CD8-positive, alpha-beta memory T cell (primary cell): ENCODE data around the gene FZR1. TPM values are rescaled to one million over a fixed set of nuclear protein-coding genes. Genes with fewer than 3 reads are reported as not detected.

Source experiments
- CTCF ChIA-PET: fragments of 350-600 bp; sonication (Branson Sonifier 250); formaldehyde crosslinking; loops from one replicate; lab custom pipeline; 2021; ENCODE audit warnings: antibody characterized with exemption; lab: Charles Lee
- POLR2A ChIA-PET: fragments of 350-600 bp; sonication (Branson Sonifier 250); formaldehyde crosslinking; loops from one replicate; lab custom pipeline; 2021; ENCODE audit warnings: antibody characterized with exemption; lab: Charles Lee
- DNase-seq, 5 donors: peaks; one replicate each; pipeline versions ENCODE4 v3.0.0 to v3.0.0-alpha.2; 2020 to 2022; ENCODE audit warnings: mixed read lengths in 1 of 5
- H3K27ac ChIP-seq: one replicate; pipeline ENCODE4 v1.7.0; 2013; ENCODE audit warnings: low read depth, mild to moderate bottlenecking, low read length, moderate library complexity
- H3K27me3 ChIP-seq: 2 replicates; pipeline ENCODE4 v1.7.0; 2013; ENCODE audit warnings: low read length, mild to moderate bottlenecking; ENCODE audit not compliant: insufficient read depth, poor library complexity, severe bottlenecking
- H3K36me3 ChIP-seq: 2 replicates; pipeline ENCODE4 v1.7.0; 2013; ENCODE audit warnings: mild to moderate bottlenecking, low read length, moderate library complexity; ENCODE audit not compliant: insufficient read depth
- H3K4me1 ChIP-seq: 2 replicates; pipeline ENCODE4 v1.7.0; 2013; ENCODE audit warnings: mild to moderate bottlenecking, low read length, moderate library complexity; ENCODE audit not compliant: insufficient read depth
- H3K4me3 ChIP-seq: 2 replicates; pipeline ENCODE4 v1.7.0; 2013; ENCODE audit warnings: mild to moderate bottlenecking, low read length
- H3K9me3 ChIP-seq: 2 replicates; pipeline ENCODE4 v1.7.0; 2013; ENCODE audit warnings: mild to moderate bottlenecking, low read length
- H3K27ac Mint-ChIP-seq, 8 donors: one replicate each; pipeline ENCODE4 v1.8.0; 2020 to 2021; ENCODE audit warnings: mixed read lengths in 8 of 8, mild to moderate bottlenecking in 6 of 8, inconsistent platforms in 3 of 8, moderate library complexity in 3 of 8
- H3K27me3 Mint-ChIP-seq, 2 donors: one replicate each; pipeline ENCODE4 v1.8.0; 2020 to 2021; ENCODE audit warnings: mixed read lengths in 2 of 2, mild to moderate bottlenecking in 1 of 2, moderate library complexity in 1 of 2
- H3K36me3 Mint-ChIP-seq, 3 donors: one replicate each; pipeline ENCODE4 v1.8.0; 2020 to 2021; ENCODE audit warnings: mixed read lengths in 3 of 3, inconsistent platforms in 1 of 3, mild to moderate bottlenecking in 1 of 3
- H3K4me1 Mint-ChIP-seq, 3 donors: one replicate each; pipeline ENCODE4 v1.8.0; 2020 to 2021; ENCODE audit warnings: mixed read lengths in 3 of 3, inconsistent platforms in 1 of 3, mild to moderate bottlenecking in 1 of 3
- H3K4me3 Mint-ChIP-seq, 7 donors: one replicate each; pipeline ENCODE4 v1.8.0; 2020 to 2021; ENCODE audit warnings: mixed read lengths in 7 of 7, mild to moderate bottlenecking in 6 of 7, moderate library complexity in 4 of 7, inconsistent platforms in 2 of 7
- H3K9me3 Mint-ChIP-seq, 5 donors: one replicate each; pipeline ENCODE4 v1.8.0; 2020 to 2022; ENCODE audit warnings: mixed read lengths in 5 of 5, mild to moderate bottlenecking in 3 of 5, moderate library complexity in 2 of 5, inconsistent platforms in 1 of 5
- polyA plus RNA-seq: library from polyadenylated mRNA; unstranded; fragments of 300-500 nt; fragmentation: Illumina TruSeq; gene quantifications from one replicate; pipeline ENCODE4 v1.2.3, GENCODE V29; 2021
- total RNA-seq, 2 experiments: library from RNA; stranded (reverse); gene quantifications; one replicate each; pipeline ENCODE4 v1.2.3, GENCODE V29; 2021

FZR1 gene
- total and polyA plus RNA-seq, 3 experiments from 2014 or later, result 14.4 to 36.9 (median 36.7) TPM

DNA sequence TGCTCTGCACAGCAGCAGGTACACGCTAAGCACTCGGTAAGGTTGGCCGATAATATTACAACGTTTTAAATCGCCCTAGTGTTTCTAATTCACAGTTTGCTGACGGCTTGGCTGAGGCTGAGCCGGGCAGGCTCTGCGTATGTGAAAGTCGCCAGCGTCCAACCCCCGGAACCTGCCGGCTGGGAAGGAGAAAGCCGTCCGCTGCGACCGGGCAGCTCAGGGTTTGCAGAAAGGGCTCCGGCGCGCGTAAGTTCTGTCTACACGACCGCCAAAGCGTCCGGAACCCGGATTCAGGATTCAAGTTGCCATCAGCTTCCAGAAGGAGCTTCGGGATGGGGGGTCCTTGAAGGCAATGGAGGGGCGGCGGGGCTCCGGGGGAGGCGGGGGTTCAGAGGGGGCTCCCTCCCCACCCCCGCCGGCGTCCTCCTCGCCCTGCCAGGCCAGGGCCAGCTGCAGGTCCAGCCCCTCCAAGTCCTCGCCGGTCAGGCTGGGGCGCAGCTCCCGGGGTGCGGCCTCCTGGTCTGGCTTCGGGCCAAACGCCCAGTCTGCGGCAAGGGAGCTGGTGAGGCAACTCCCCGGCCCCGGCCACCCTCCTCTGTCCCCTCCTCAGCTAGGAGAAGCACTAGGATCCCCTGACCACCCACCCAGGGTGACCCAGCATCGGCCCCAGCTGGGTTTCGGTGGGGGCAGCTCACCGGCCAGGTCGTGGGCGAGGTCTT, 23.4 kb upstream of the FZR1 start:
- Mint-ChIP-seq H3K9me3 (no peaks in the 10 kb centered on the region), H3K27me3 (peaks cover 0 to 4% of the 10 kb centered on the region in 2 donors), H3K4me1 (peaks cover 10 to 16% (median 12%) of the 10 kb centered on the region in 3 donors), H3K27ac (no peak overlapping the region), H3K36me3 (peaks cover 0 to 2% (median 0%) of the 10 kb centered on the region in 3 donors), H3K4me3 (no peak overlapping the region)
- no peaks in the 10 kb centered on the region for H3K27me3 ChIP-seq
- H3K9me3 ChIP-seq, result no peaks in the 10 kb centered on the region
- H3K4me1 ChIP-seq, result peaks cover 9% of the 10 kb centered on the region
- no peak overlapping the region for H3K4me3 ChIP-seq
- CTCF ChIA-PET, result no interaction called here
- no peak for DNase-seq
- POLR2A ChIA-PET, result no interaction called here
- no peak overlapping the region for H3K27ac ChIP-seq
- no peaks in the 10 kb centered on the region for H3K36me3 ChIP-seq

DNA sequence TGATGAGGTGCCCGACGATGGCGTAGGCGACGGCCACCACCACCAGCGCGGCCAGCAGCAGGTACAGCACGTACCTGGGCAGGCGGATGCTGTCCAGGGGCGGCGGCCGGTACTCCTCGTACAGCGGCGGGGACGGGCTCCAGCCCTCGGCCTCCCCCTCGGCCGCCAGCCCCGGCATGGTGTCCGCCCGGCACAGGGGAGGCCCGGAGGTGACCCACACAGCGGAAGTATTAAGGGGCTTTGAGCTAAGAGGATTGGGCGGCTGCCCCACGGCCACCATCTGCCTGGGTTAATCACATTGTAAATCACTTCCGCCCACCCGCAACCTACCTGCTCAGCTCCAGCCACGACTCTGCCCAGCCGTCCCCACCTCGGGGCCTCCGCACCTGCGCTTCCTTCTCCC, 22.9 kb upstream of the FZR1 start, which contains the start of gene SMIM44:
SMIM44 (minus strand) TSS at position 216 of the 403 bp plus-strand sequence; CDS start at position 178, 38 bp downstream.
- Histone ChIP-seq H3K4me3 (no peak within 1 kb of the TSS), H3K36me3 (no peaks in the 10 kb centered on the region), H3K27ac (no peak within 1 kb of the TSS), H3K27me3 (no peaks in the 10 kb centered on the region), H3K9me3 (no peaks in the 10 kb centered on the region), H3K4me1 (peaks cover 9% of the 10 kb centered on the region)
- DNase-seq, result no peak
- H3K4me3 Mint-ChIP-seq, result no peak within 1 kb of the TSS
- ChIA-PET CTCF (interaction anchor here (0.8 kb wide), 1 partner anchor 11 kb away, joined by 3 read pairs; no protein-coding TSS in a partner anchor), POLR2A (no interaction called here)
- H3K27ac Mint-ChIP-seq, result peak within 1 kb of the TSS in 1 of 8 donors; percentile 91
- H3K9me3 Mint-ChIP-seq, result no peaks in the 10 kb centered on the region
- H3K4me1 Mint-ChIP-seq, result peaks cover 6 to 11% (median 9%) of the 10 kb centered on the region in 3 donors
- H3K36me3 Mint-ChIP-seq, result peaks cover 0 to 5% (median 2%) of the 10 kb centered on the region in 3 donors
- H3K27me3 Mint-ChIP-seq, result peaks cover 0 to 4% of the 10 kb centered on the region in 2 donors

DNA sequence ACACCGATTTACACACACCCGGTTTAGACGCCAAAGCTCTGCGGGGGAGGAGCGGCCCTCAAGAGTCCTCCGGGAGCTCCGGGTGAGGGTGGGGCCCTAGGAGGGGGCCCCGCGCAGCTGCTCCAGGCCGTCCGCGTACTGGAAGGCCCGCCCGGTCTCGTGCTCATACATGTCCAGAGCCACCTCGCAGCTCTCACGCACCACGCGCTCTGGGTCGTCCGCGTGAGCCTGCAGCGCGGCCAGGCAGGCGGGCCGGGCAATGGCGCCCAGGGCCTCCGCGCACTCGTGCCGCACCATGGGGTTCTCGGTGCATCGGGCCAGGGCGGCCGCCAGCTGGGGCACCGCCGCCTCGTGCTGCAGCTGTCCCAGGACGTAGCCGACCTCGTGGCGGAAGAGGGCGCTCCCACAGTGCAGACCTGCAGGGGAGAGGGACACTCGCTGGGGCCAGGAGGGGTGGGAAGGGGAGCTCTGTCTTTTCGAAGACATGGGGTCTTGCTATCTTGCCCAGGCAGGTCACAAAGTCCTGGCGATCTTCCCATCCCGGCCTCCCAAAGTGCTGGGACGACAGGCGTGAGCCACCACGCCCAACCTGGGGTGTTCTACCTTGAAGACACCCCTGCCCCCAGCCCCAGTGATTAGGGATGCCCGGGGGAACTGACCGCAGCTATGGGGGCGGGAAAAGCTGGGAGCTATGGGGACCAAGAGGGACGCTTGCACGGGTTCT, 14.6 kb upstream of the FZR1 start:
- H3K9me3 Mint-ChIP-seq, result no peaks in the 10 kb centered on the region
- no peaks in the 10 kb centered on the region for H3K4me1 Mint-ChIP-seq
- no peak overlapping the region for H3K4me3 Mint-ChIP-seq
- Histone ChIP-seq H3K27ac (no peak overlapping the region), H3K4me1 (no peaks in the 10 kb centered on the region), H3K36me3 (no peaks in the 10 kb centered on the region), H3K4me3 (no peak overlapping the region), H3K9me3 (no peaks in the 10 kb centered on the region), H3K27me3 (no peaks in the 10 kb centered on the region)
- POLR2A ChIA-PET, result no interaction called here
- CTCF ChIA-PET, result interaction anchor here (1.3 to 1.5 kb wide), 2 partner anchors 9 to 165 kb away, joined by 3 read pairs; partner anchors contain the start of gene DOHH
- peaks cover 0 to 48% (median 4%) of the 10 kb centered on the region in 3 donors for H3K36me3 Mint-ChIP-seq
- no peak overlapping the region for H3K27ac Mint-ChIP-seq
- no peaks in the 10 kb centered on the region for H3K27me3 Mint-ChIP-seq
- DNase-seq, result peak in 1 of 5 donors; percentile 47

DNA sequence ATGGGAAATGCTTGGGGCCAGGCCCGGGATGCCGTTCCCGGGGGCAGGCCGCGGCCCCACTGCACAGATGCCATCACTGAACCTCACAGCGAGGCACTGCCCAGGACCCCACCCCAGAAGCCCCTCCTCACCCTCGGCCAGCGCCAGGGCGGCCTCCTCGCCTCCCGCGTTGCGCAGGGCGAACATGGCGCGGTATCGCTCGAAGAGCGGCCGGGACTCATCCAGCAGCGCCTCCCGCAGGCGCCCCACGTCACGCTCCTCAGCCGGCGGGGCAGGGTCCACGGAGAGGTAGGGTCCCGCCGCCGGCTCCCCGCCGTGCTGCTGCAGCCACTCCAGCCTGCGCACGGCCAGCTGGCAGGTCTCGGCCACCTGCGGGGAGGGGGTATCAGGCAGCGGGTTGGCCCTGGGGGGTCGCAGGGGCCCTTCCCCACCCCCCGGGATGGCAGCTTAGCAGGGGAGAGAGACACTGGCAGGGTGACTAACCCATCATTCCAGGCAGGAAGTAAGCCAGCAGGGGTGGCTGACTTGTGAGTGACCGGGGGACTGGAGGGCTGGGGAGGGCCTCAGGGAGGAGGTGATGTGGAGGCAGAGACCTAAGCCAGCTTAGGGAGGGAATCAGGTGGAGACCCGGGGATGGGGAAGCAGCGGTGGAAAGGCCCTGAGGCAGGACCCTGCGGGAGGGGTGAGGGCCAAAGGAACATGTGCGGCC, 13.8 kb upstream of the FZR1 start:
- H3K36me3 ChIP-seq, result no peaks in the 10 kb centered on the region

DNA sequence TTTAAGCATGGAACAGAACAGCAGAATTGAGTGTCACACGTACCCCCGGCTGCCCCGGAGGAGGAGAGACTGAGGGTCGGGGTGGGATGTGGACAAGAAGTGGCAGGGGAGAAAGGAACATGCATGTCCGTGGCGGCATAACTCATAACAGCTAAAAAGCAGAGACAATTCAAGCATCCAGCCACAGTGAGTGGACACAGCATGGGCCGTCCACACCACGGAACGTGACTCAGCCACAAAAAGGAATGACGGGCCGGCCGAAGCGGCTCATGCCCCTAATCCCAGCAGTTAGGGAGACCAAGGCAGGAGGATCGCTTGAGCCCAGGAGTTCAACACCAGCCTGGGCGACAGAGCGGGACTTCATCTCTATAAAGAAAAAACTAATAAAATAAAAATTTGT, 13.2 kb upstream of the FZR1 start:
- POLR2A ChIA-PET, result no interaction called here
- no peaks in the 10 kb centered on the region for H3K27me3 Mint-ChIP-seq
- no peak overlapping the region for H3K27ac ChIP-seq
- DNase-seq, result no peak
- H3K9me3 Mint-ChIP-seq, result no peaks in the 10 kb centered on the region
- no peak overlapping the region for H3K27ac Mint-ChIP-seq
- CTCF ChIA-PET, result no interaction called here
- H3K36me3 ChIP-seq, result no peaks in the 10 kb centered on the region
- H3K4me3 ChIP-seq, result no peak overlapping the region
- peaks cover 4 to 6% (median 5%) of the 10 kb centered on the region in 3 donors for H3K4me1 Mint-ChIP-seq
- no peaks in the 10 kb centered on the region for H3K27me3 ChIP-seq
- H3K9me3 ChIP-seq, result no peaks in the 10 kb centered on the region
- H3K4me3 Mint-ChIP-seq, result no peak overlapping the region
- H3K4me1 ChIP-seq, result no peaks in the 10 kb centered on the region
- peaks cover 0 to 56% (median 2%) of the 10 kb centered on the region in 3 donors for H3K36me3 Mint-ChIP-seq

More for the DNA sequence above, 13.8 kb upstream of the FZR1 start:
- H3K27me3 ChIP-seq, result no peaks in the 10 kb centered on the region
- no peaks in the 10 kb centered on the region for H3K9me3 ChIP-seq
- CTCF ChIA-PET, result interaction anchor here (1.3 kb wide), 1 partner anchor 166 kb away, joined by 3 read pairs; no protein-coding TSS in a partner anchor
- H3K4me3 Mint-ChIP-seq, result no peak overlapping the region
- POLR2A ChIA-PET, result no interaction called here
- no peaks in the 10 kb centered on the region for H3K27me3 Mint-ChIP-seq
- peak in 1 of 5 donors; percentile 44 for DNase-seq
- no peak overlapping the region for H3K27ac ChIP-seq
- no peaks in the 10 kb centered on the region for H3K4me1 ChIP-seq
- H3K27ac Mint-ChIP-seq, result no peak overlapping the region
- H3K9me3 Mint-ChIP-seq, result no peaks in the 10 kb centered on the region
- no peak overlapping the region for H3K4me3 ChIP-seq
- peaks cover 0 to 55% (median 2%) of the 10 kb centered on the region in 3 donors for H3K36me3 Mint-ChIP-seq
- peaks cover 2 to 5% (median 3%) of the 10 kb centered on the region in 3 donors for H3K4me1 Mint-ChIP-seq

DNA sequence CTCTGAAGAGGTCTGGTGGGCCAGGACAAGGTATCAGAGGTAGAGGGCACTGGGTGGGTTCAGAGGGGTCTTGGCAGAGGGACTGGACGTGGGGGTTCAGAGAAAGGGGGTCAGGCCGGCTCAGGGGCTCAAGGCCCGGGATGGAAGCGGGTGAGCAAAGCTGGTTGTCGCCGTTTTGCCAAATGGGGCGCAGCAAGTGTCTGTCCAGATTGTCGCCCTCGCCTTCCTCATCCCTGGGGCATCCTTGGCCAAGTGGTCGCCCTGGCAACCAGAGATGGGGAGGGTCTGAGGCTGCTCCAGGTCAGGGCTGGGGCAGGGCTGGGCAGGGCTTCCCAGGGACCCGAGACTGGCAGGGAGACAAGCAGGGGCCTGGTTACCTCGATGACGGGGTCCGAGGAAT, 12.5 kb upstream of the FZR1 start:
- Histone ChIP-seq H3K4me1 (no peaks in the 10 kb centered on the region), H3K27ac (no peak overlapping the region), H3K27me3 (no peaks in the 10 kb centered on the region), H3K36me3 (no peaks in the 10 kb centered on the region), H3K4me3 (no peak overlapping the region), H3K9me3 (no peaks in the 10 kb centered on the region)
- Mint-ChIP-seq H3K4me1 (peaks cover 5 to 10% (median 7%) of the 10 kb centered on the region in 3 donors), H3K9me3 (no peaks in the 10 kb centered on the region), H3K27me3 (no peaks in the 10 kb centered on the region), H3K36me3 (peaks cover 0 to 53% (median 2%) of the 10 kb centered on the region in 3 donors), H3K27ac (no peak overlapping the region), H3K4me3 (no peak overlapping the region)
- no peak for DNase-seq
- POLR2A ChIA-PET, result no interaction called here
- CTCF ChIA-PET, result no interaction called here

DNA sequence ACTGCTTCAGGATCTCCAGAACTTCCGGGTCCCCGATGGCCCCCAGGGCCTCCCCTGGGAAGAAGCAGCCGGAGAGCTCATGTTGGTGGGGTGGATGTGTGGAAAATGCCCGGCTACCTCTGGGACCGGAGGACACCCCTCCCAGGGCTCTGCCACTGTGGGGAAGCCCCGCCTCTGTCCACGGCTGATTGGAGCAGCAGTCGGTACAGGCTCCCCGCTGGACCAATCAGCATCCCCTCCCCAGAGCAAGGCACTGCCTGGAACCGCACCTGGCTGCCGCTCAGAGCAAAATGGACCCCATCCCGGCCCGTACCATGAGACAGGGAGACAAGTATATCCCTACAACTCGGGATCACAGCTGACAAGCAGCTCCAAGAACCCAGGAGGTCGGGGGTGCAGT, 12.1 kb upstream of the FZR1 start:
- Mint-ChIP-seq H3K36me3 (peaks cover 0 to 52% (median 2%) of the 10 kb centered on the region in 3 donors), H3K4me1 (peaks cover 7 to 14% (median 10%) of the 10 kb centered on the region in 3 donors), H3K27me3 (no peaks in the 10 kb centered on the region), H3K9me3 (no peaks in the 10 kb centered on the region), H3K27ac (no peak overlapping the region), H3K4me3 (no peak overlapping the region)
- H3K27me3 ChIP-seq, result no peaks in the 10 kb centered on the region
- no peak overlapping the region for H3K4me3 ChIP-seq
- POLR2A ChIA-PET, result no interaction called here
- H3K27ac ChIP-seq, result no peak overlapping the region
- no peaks in the 10 kb centered on the region for H3K9me3 ChIP-seq
- CTCF ChIA-PET, result interaction anchor here (0.6 to 1.4 kb wide), 2 partner anchors 8 to 328 kb away, joined by 3 to 7 read pairs; no protein-coding TSS in a partner anchor
- no peaks in the 10 kb centered on the region for H3K36me3 ChIP-seq
- H3K4me1 ChIP-seq, result no peaks in the 10 kb centered on the region
- no peak for DNase-seq
